ENCODE data around the gene VAV2.
"Not testable (repeated sequence)": the region's sequence is repeated elsewhere in the genome, so short reads cannot be mapped to it uniquely, and the experiment has no call there.

The VAV2 gene

GRCh38 chr9:133970581-133971058, 21.5 kb downstream of the VAV2 start:
- in situ Hi-C loops (cut with HindIII; ENCODE audit: low sequenced_read_pairs): no loop called here

- in situ Hi-C loops (cut with HindIII; ENCODE audit: low sequenced_read_pairs): no loop called here
These were observed 22.2 kb downstream of the VAV2 start for GRCh38 chr9:133969681-133970580.

DNA sequence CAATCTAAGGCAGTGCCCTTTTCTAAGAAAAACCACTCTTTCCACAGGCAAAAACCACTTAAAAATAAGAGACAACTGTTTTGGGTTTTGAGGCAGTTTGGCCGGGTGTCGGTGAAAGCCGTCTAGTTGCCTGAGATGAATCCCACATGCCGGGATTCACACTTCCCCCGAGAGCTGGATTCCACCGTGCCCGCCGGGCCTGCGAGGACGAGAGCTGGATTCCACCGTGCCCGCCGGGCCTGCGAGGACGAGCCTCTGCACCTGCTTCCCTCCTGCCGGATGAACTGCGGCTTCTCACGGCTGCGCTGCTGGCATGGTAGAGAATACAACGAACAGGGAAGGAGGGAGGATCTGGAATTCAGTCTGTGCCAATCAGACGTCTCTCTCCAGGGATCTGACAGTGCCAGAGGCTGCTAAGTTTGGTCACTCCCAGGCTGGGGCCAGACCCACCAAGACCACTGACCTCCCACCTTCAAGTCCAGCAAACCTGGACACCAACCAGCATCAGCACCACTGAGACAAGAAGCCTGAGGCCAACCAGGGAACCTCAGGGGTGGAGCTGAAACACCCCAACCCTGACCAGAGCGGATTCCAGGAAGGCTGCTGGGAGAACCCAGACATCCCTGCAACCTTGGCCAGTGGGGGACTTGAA, 23.0 kb downstream of the VAV2 start:
- in situ Hi-C loops (cut with HindIII; ENCODE audit: low sequenced_read_pairs): no loop called here

DNA sequence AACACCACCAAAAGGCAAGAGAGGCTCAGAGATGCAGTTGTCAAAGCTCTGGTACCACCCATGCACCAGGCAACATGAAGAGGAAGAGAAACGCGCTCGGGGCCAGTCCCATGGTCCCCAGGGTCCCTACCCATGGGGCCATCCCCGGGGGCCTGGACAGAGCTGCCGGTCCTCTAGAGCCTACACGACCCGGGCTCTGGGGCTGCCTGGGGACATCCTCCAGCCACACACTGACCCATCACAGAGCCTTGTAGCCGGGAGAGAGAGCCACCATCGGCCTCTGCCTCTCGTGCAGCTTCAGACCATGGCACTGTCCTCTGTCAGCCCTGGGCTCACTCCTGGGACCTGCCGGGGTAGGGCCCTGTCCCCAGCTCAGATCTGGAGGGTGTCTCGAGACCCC, 23.7 kb downstream of the VAV2 start:
- in situ Hi-C loops (cut with HindIII; ENCODE audit: low sequenced_read_pairs): no loop called here

GRCh38 chr9:133967024-133967741, 24.9 kb downstream of the VAV2 start:
- in situ Hi-C loops (cut with HindIII; ENCODE audit: low sequenced_read_pairs): no loop called here

DNA sequence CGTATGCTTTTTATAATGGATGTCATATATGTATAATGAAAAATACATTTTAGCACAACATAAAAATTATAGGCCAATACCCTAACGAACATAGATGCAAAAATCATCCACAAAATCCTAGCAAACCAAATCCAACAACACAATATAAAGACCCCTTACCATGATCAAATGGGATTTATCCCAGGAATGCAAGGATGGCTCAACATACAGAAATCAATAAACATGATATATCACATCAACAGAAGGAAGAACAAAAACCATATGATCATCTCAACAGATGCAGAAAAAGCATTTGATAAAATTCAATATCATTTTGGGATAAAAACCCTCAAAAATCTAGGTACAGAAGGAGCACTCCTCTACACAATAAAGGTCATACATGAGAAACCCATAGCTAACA, 27.7 kb downstream of the VAV2 start:
- in situ Hi-C loops (cut with HindIII; ENCODE audit: low sequenced_read_pairs): no loop called here

DNA sequence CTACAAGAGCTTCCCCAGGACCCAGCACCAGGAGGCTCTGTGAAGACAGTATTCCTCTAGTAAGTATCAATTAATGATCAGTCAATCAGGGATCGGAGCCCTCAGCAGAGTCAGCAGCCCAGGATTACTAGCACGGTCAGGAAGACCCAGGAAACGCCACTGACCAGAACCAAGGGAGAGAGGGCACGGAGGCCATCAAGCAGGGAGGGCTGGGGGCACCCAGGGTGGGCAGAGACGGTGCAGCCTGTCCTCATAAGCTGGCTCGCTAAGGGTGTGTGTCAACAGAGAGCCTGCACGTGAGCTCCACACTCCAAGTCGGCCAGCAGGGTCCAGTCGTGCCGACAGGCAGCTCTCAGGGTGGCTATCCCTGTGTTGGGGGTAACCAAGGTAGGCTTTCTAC, 29.0 kb downstream of the VAV2 start:
- in situ Hi-C loops (cut with HindIII; ENCODE audit: low sequenced_read_pairs): no loop called here

GRCh38 chr9:133962341-133962740, 29.8 kb downstream of the VAV2 start:
- in situ Hi-C loops (cut with HindIII; ENCODE audit: low sequenced_read_pairs): no loop called here

DNA sequence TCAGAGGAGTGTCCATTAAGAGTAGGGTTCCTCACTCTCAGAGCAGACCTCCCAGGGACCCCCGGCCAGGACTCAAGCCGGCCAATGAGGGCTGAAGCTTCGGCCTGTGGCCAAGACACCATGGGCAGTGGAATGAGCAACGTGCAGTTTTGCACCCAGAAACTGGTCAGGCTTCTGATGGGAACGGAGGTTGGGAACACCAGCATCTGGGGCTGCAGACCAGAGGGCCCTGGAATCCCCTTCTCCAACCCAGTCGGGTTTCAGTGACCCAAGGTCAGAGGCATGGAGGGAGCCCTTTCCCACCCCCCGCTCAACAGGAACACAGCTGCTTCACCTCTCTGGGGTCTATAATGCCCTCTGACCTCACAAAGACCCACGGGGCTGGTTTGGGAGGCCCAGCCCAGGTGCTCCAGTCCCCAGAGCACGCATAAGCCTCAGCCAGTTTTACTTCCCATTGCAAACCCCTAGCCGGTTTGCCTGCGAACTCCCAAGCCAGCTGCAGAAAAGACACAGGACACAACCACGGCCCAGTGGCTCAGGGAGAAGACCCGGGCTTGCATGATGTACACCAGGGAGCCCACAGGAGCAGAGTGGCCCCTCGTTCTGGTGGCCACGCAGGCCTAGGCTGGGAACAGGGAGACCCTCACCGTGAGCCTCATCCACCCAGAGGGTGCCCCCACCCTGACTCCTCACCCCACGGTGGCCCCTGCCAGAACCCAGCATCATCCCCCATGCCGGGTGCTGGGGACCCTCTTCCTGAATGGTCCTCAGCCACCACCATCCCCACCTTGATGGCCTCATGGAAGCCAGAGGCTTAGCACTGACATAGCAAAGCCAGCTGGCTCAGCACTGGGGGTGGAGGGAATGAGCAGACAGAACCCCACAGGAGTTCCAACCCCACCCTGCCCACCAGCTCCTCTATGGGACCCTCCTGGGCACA, 30.6 kb downstream of the VAV2 start:
- in situ Hi-C loops (cut with HindIII; ENCODE audit: low sequenced_read_pairs): no loop called here

- in situ Hi-C loops (cut with HindIII; ENCODE audit: low sequenced_read_pairs): no loop called here
These were observed 31.5 kb downstream of the VAV2 start for GRCh38 chr9:133960568-133961129.

GRCh38 chr9:133959966-133960567, 32.1 kb downstream of the VAV2 start:
- in situ Hi-C loops (cut with HindIII; ENCODE audit: low sequenced_read_pairs): no loop called here

DNA sequence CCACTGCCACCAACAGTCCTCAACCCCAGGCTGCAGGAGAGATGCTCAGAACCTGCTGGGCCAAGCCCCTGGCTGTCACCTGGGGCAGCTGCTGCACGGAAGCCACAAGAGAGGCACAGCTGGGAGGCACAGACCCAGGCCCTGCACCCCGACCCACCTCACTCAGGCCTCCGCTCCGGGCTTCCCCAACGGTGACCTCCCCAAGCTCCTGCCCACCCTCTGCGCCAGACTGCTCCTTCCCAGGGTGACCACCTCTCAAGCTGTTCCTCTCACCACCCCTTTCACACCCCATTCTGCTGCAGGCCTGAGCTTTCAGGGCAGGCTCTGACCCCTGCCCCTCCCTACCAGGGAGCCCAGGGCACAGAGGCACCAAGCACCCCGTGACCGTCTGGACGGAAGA, 33.0 kb downstream of the VAV2 start:
- in situ Hi-C loops (cut with HindIII; ENCODE audit: low sequenced_read_pairs): no loop called here

- in situ Hi-C loops (cut with HindIII; ENCODE audit: low sequenced_read_pairs): no loop called here
These were observed 33.4 kb downstream of the VAV2 start for GRCh38 chr9:133958756-133959155.

- in situ Hi-C loops (cut with HindIII; ENCODE audit: low sequenced_read_pairs): not testable (repeated sequence)
These were observed 34.4 kb downstream of the VAV2 start for GRCh38 chr9:133957772-133958171.

GRCh38 chr9:133957328-133957727, 34.8 kb downstream of the VAV2 start:
- in situ Hi-C loops (cut with HindIII; ENCODE audit: low sequenced_read_pairs): no loop called here

GRCh38 chr9:133956520-133957076, 35.5 kb downstream of the VAV2 start:
- in situ Hi-C loops (cut with HindIII; ENCODE audit: low sequenced_read_pairs): no loop called here

GRCh38 chr9:133955821-133956411, 36.2 kb downstream of the VAV2 start:
- in situ Hi-C loops (cut with HindIII; ENCODE audit: low sequenced_read_pairs): no loop called here

GRCh38 chr9:133954862-133955529, 37.1 kb downstream of the VAV2 start:
- in situ Hi-C loops (cut with HindIII; ENCODE audit: low sequenced_read_pairs): no loop called here

Measured in endothelial cell of hepatic sinusoid (primary cell).